Hematopoietic multipotent progenitor cell treated with erythropoietin and hydrocortisone succinate and interleukin-3 and kit ligand, for 15 days (in vitro differentiated cells): ENCODE results near the gene TDP1.
"Not testable (repeated sequence)": the region's sequence is repeated elsewhere in the genome, so short reads cannot be mapped to it uniquely, and the experiment has no call there.

Experiments used
- DNase-seq: peaks from one replicate; pipeline ENCODE4 v3.0.0-alpha.2; 2015; ENCODE audit warnings: low spot score

The TDP1 gene

GRCh38 chr14:89990218-89990617, 34.5 kb downstream of the TDP1 start:
- DNase-seq = no peak

GRCh38 chr14:89990623-89991275, 35.0 kb downstream of the TDP1 start:
- no peak for DNase-seq

- no peak for DNase-seq
These were observed 36.5 kb downstream of the TDP1 start for GRCh38 chr14:89992273-89992672.

GRCh38 chr14:89996963-89997362, 41.2 kb downstream of the TDP1 start:
- no peak for DNase-seq

- no peak for DNase-seq
These were observed 45.2 kb downstream of the TDP1 start for GRCh38 chr14:90000935-90001334.

GRCh38 chr14:90003526-90004307, 48.0 kb downstream of the TDP1 start:
- no peak for DNase-seq

- DNase-seq = no peak
These were observed 49.7 kb downstream of the TDP1 start for GRCh38 chr14:90005441-90005840.

- no peak for DNase-seq
These were observed 50.3 kb downstream of the TDP1 start for GRCh38 chr14:90005939-90006530.

GRCh38 chr14:90017371-90017770, 61.6 kb downstream of the TDP1 start:
- DNase-seq = no peak

- no peak for DNase-seq
These were observed 64.2 kb downstream of the TDP1 start for GRCh38 chr14:90019824-90020523.

GRCh38 chr14:90023176-90023896, 67.6 kb downstream of the TDP1 start:
- DNase-seq = no peak

GRCh38 chr14:90024910-90025309, 69.2 kb downstream of the TDP1 start:
- no peak for DNase-seq

GRCh38 chr14:90026608-90027007, 70.9 kb downstream of the TDP1 start:
- not testable (repeated sequence) for DNase-seq

GRCh38 chr14:90027842-90028241, 72.1 kb downstream of the TDP1 start:
- DNase-seq = no peak

- no peak for DNase-seq
These were observed 78.4 kb downstream of the TDP1 start for GRCh38 chr14:90034156-90034555.

- DNase-seq = no peak
These were observed 79.3 kb downstream of the TDP1 start for GRCh38 chr14:90034835-90035525.

GRCh38 chr14:90039253-90040010, 83.7 kb downstream of the TDP1 start:
- DNase-seq = no peak

GRCh38 chr14:90040411-90040810, 84.7 kb downstream of the TDP1 start:
- DNase-seq = no peak

GRCh38 chr14:90042496-90043252, 86.9 kb downstream of the TDP1 start:
- no peak for DNase-seq

GRCh38 chr14:90045616-90046015, 89.9 kb downstream of the TDP1 start:
- DNase-seq = no peak
